GM12878 (cell line): ENCODE data around the gene ARFGAP3. TPM values are rescaled to one million over a fixed set of nuclear protein-coding genes. Genes with fewer than 3 reads are reported as not detected.

Source experiments
- ATAC-seq: fragments of 200-7000 bp; cut with Tn5 transposase; 3 replicates; pipeline ENCODE4 v1.9.1; 2020; ENCODE audit warnings: mild to moderate bottlenecking, moderate library complexity
- BruUV-seq: library from RNA; stranded (reverse); fragments of 400-500 nt; replicated peaks from 2 replicates; lab custom pipeline; 2021; lab: Mats Ljungman, UMichigan
- CTCF ChIA-PET: fragments of 300-600 bp; sonication (Branson Sonifier 250); formaldehyde crosslinking; extraction: SDS; loops from one replicate; lab custom pipeline; 2021; ENCODE audit warnings: inconsistent platforms; lab: Yijun Ruan, JAX
- POLR2A ChIA-PET: fragments of 350-600 bp; formaldehyde crosslinking; extraction: SDS; loops from one replicate; lab custom pipeline; 2021; ENCODE audit warnings: inconsistent platforms; lab: Charles Lee
- RAD21 ChIA-PET: fragments of 300-600 bp; sonication (Branson Sonifier 250); formaldehyde crosslinking; loops from one replicate; lab custom pipeline; 2023; ENCODE audit warnings: antibody characterized with exemption; ENCODE audit not compliant: unreplicated experiment; lab: Charles Lee
- SMC1A ChIA-PET: fragments of 300-600 bp; sonication (Branson Sonifier 250); formaldehyde crosslinking; loops from one replicate; lab custom pipeline; 2023; ENCODE audit not compliant: unreplicated experiment, uncharacterized antibody; lab: Charles Lee
- DNase-seq: peaks from one replicate; pipeline ENCODE4 v3.0.0-alpha.2; 2011; ENCODE audit warnings: low read depth, low spot score
- FAIRE-seq: peaks from 3 replicates; lab custom pipeline; 2011; peaks lifted over from hg19 to GRCh38; lab: Jason Lieb, UNC
- H2AFZ ChIP-seq: 2 replicates; pipeline ENCODE4 v1.6.0; 2011; ENCODE audit warnings: low read depth, low read length, control low read depth; ENCODE audit not compliant: control insufficient read depth
- H3K27ac ChIP-seq: 2 replicates; pipeline ENCODE4 v1.5.1; 2011; ENCODE audit warnings: control low read depth; ENCODE audit not compliant: control insufficient read depth, insufficient read depth
- H3K27me3 ChIP-seq, 2 experiments: replicated peaks in 1 of 2; 2 replicates each; pipeline versions ENCODE4 v1.6.0 to v1.6.1; 2011; ENCODE audit warnings: low read length in 1 of 2; ENCODE audit not compliant: control insufficient read depth in 2 of 2, insufficient read depth in 2 of 2
- H3K36me3 ChIP-seq, 2 experiments: 2 replicates each; pipeline ENCODE4 v1.5.1; 2011; ENCODE audit warnings: low read length in 1 of 2; ENCODE audit not compliant: control insufficient read depth in 2 of 2, insufficient read depth in 2 of 2
- H3K4me1 ChIP-seq: 2 replicates; pipeline ENCODE4 v1.6.1; 2011; ENCODE audit warnings: mild to moderate bottlenecking, low read length, moderate library complexity, mixed read lengths; ENCODE audit not compliant: control insufficient read depth, insufficient read depth
- H3K4me2 ChIP-seq: 2 replicates; pipeline ENCODE4 v1.6.0; 2011; ENCODE audit warnings: control low read depth; ENCODE audit not compliant: control insufficient read depth, insufficient read depth
- H3K4me3 ChIP-seq: fragments of 200-600 bp; sonication (generic); 2 replicates; pipeline ENCODE4 v1.5.1; 2016
- H3K79me2 ChIP-seq: 2 replicates; pipeline ENCODE4 v1.6.0; 2011; ENCODE audit warnings: low read length; ENCODE audit not compliant: control insufficient read depth, insufficient read depth
- H3K9ac ChIP-seq: 2 replicates; pipeline ENCODE4 v1.8.0; 2011; ENCODE audit warnings: low read length, control low read depth, mixed read lengths; ENCODE audit not compliant: control insufficient read depth, insufficient read depth
- H3K9me3 ChIP-seq: replicated peaks from 3 replicates; pipeline ENCODE4 v1.5.1; 2011; ENCODE audit warnings: mild to moderate bottlenecking, low read length; ENCODE audit not compliant: control insufficient read depth, insufficient read depth
- H4K20me1 ChIP-seq: 2 replicates; pipeline ENCODE4 v1.6.0; 2011; ENCODE audit not compliant: control insufficient read depth, insufficient read depth
- BACH1 ChIP-seq: fragments of 450-650 bp; IDR thresholded peaks from 2 replicates; pipeline ENCODE4 v1.6.1; 2017; ENCODE audit warnings: mild to moderate bottlenecking, borderline replicate concordance
- CHD1 ChIP-seq: IDR thresholded peaks from 2 replicates; pipeline ENCODE4 v1.6.1; 2012; ENCODE audit warnings: low read depth, low read length, improper control_type of control experiment
- IKZF2 ChIP-seq, 2 experiments: fragments of 450-650 bp; IDR thresholded peaks; 2 replicates each; pipeline ENCODE4 v1.6.1; 2017; ENCODE audit warnings: mild to moderate bottlenecking in 2 of 2, moderate library complexity in 2 of 2
- NR2C1 ChIP-seq: fragments of 450-650 bp; IDR thresholded peaks from 2 replicates; pipeline ENCODE4 v1.6.1; 2017; ENCODE audit warnings: antibody characterized with exemption, mild to moderate bottlenecking, moderate library complexity
- NR2C2 ChIP-seq: IDR thresholded peaks from 2 replicates; pipeline ENCODE4 v1.6.1; 2011; ENCODE audit warnings: borderline replicate concordance, low read depth; ENCODE audit not compliant: control insufficient read depth, insufficient read length
- SRF ChIP-seq, 2 experiments: IDR thresholded peaks; 2 replicates each; pipeline ENCODE4 v1.6.1; 2011; ENCODE audit warnings: low read depth in 2 of 2, low read length in 2 of 2, mild to moderate bottlenecking in 1 of 2, moderate library complexity in 1 of 2
- TBL1XR1 ChIP-seq: IDR thresholded peaks from 2 replicates; pipeline ENCODE4 v1.6.1; 2012; ENCODE audit warnings: low read depth, low read length, improper control_type of control experiment
- TCF3 ChIP-seq: IDR thresholded peaks from 2 replicates; pipeline ENCODE4 v1.6.1; 2012; ENCODE audit warnings: low read depth, mild to moderate bottlenecking, low read length, borderline replicate concordance; ENCODE audit not compliant: insufficient read depth
- ZBED1 ChIP-seq: IDR thresholded peaks from 2 replicates; pipeline ENCODE4 v1.6.1; 2016; ENCODE audit warnings: borderline replicate concordance
- WGBS: methylation state at CpG from one replicate; pipeline ENCODE4 v1.1.6; 2016; ENCODE audit warnings: low lambda C conversion rate; ENCODE audit not compliant: insufficient replicate concordance, insufficient coverage; ENCODE audit errors: missing lambda C conversion rate; 5-methylcytosine and 5-hydroxymethylcytosine counted together
- in situ Hi-C: fragments of 300-500 bp; cut with MboI; formaldehyde crosslinking; loops from 9 replicates; pipeline ENCODE4 v1.14.3; 2018; ENCODE audit warnings: mixed read lengths
- intact Hi-C: fragments of 100-400 bp; cut with micrococcal nuclease; formaldehyde crosslinking; loops from one replicate; pipeline ENCODE4 v1.14.2; 2022; ENCODE audit not compliant: unreplicated experiment
- polyA plus RNA-seq, 11 experiments: library from polyadenylated mRNA; depleted of rRNA in 4 of 11; unstranded in 6 of 11; stranded (reverse) in 5 of 11; fragments of >200 nt; fragmentation: Nextera tagmentation in 4 of 11; fragmentation: Illumina TruSeq in 1 of 11; extraction: Ambion mirVana in 4 of 11; extraction: Trizol in 1 of 11; gene quantifications; 1 replicate in 1 of 11; 2 replicates in 10 of 11; pipeline versions ENCODE4 v1.2.1 to v1.2.3, GENCODE V29; 2011 to 2016; ENCODE audit warnings: inconsistent platforms in 2 of 11, missing spikeins in 2 of 11, low read depth in 1 of 11
- total RNA-seq, 4 experiments: library from RNA; depleted of rRNA in 3 of 4; stranded (reverse); fragments of >200 nt in 3 of 4; fragmentation: Illumina TruSeq in 1 of 4; extraction: Trizol in 1 of 4; gene quantifications; 2 replicates each; pipeline versions ENCODE4 v1.2.1 to v1.2.3, GENCODE V29; 2013 to 2021
- TF ChIP-seq, protein P1 (sequence below): fragments of 450-650 bp; IDR thresholded peaks from 2 replicates; pipeline ENCODE4 v1.6.1; 2017; ENCODE audit warnings: mild to moderate bottlenecking, moderate library complexity
- TF ChIP-seq, protein P2 (sequence below): IDR thresholded peaks from 2 replicates; pipeline ENCODE4 v1.6.1; 2012; ENCODE audit warnings: improper control_type of control experiment, low read depth, low read length; ENCODE audit not compliant: insufficient replicate concordance
- TF ChIP-seq, protein P3 (sequence below), 3 experiments: IDR thresholded peaks in 2 of 3; conservative IDR thresholded peaks in 1 of 3; 2 replicates each; pipeline ENCODE4 v1.5.1; 2011; ENCODE audit warnings: low read depth in 3 of 3, low read length in 3 of 3, mild to moderate bottlenecking in 3 of 3, control low read depth in 2 of 3, moderate library complexity in 2 of 3, inconsistent platforms in 1 of 3, mixed read lengths in 1 of 3; ENCODE audit not compliant: control insufficient read depth in 2 of 3, insufficient read depth in 1 of 3; ENCODE audit errors: extremely low read depth in 1 of 3

The ARFGAP3 gene
- total and polyA plus RNA-seq, 10 of the 15 experiments (the other 5 are each of a cell fraction or from before 2014, with no cell fraction given): 29.7 to 50.8 (median 39.5) TPM

DNA sequence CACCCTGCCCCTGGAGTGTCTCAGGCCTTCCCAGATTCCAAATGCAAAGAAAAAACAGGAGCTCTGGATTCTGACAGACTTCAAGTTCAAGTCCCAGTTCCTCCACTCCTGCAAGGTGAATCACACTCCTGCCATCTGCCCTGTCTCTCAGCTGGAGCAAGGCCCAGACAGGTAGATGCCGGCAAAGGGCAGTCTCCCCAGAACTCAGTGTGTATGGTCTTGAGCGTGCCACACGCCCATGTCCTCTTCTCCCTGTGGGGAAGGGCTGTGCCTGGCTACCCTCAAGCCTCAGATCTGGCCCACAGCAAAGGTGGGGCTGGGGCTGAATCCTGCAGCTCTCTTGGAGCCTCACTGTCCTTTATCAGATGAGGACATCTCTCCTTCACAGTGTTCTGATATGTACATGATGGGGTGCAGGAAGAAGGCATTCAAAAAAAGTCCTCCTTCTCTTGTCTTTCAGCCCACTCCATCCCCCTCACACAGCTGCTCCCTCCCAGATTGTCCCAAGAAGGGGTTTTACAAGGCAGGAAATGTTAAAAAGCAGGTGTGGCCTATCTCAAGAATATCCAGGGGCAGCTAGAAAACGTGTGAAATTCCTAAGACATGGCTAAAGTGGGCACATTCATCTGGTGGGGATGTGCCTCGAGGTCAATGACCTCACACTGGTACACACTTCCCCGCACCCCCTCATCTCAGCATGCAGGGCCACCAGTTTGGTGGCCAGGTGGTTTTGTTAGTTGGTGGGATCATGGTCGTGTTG, 27.7 kb upstream of the ARFGAP3 start:
- CTCF ChIA-PET: no interaction called here
- DNase-seq (no peak), FAIRE-seq (no peak), ATAC-seq (no peak)
- Histone ChIP-seq H4K20me1 (no peaks in the 10 kb centered on the region), H3K79me2 (peaks cover 10% of the 10 kb centered on the region), H3K36me3 (peaks cover 42 to 44% of the 10 kb centered on the region in 2 experiments), H2AFZ (no peak overlapping the region), H3K4me2 (no peak overlapping the region), H3K27me3 (no peaks in the 10 kb centered on the region), H3K4me1 (peaks cover 15% of the 10 kb centered on the region), H3K4me3 (no peak overlapping the region), H3K27ac (no peak overlapping the region), H3K9me3 (no peaks in the 10 kb centered on the region), H3K9ac (no peak overlapping the region)
- in situ Hi-C loops (no loop called here), intact Hi-C loops (no loop called here)
- BruUV-seq: no TSS peak
- WGBS: 89% methylated on average over 7 of the region's 7 CpGs
- POLR2A ChIA-PET: no interaction called here
- SMC1A ChIA-PET: interaction anchor here (0.6 kb wide), 1 partner anchor 86 kb away, joined by 3 read pairs; no protein-coding TSS in a partner anchor
- RAD21 ChIA-PET: no interaction called here
- TF ChIP-seq, protein P1, sequence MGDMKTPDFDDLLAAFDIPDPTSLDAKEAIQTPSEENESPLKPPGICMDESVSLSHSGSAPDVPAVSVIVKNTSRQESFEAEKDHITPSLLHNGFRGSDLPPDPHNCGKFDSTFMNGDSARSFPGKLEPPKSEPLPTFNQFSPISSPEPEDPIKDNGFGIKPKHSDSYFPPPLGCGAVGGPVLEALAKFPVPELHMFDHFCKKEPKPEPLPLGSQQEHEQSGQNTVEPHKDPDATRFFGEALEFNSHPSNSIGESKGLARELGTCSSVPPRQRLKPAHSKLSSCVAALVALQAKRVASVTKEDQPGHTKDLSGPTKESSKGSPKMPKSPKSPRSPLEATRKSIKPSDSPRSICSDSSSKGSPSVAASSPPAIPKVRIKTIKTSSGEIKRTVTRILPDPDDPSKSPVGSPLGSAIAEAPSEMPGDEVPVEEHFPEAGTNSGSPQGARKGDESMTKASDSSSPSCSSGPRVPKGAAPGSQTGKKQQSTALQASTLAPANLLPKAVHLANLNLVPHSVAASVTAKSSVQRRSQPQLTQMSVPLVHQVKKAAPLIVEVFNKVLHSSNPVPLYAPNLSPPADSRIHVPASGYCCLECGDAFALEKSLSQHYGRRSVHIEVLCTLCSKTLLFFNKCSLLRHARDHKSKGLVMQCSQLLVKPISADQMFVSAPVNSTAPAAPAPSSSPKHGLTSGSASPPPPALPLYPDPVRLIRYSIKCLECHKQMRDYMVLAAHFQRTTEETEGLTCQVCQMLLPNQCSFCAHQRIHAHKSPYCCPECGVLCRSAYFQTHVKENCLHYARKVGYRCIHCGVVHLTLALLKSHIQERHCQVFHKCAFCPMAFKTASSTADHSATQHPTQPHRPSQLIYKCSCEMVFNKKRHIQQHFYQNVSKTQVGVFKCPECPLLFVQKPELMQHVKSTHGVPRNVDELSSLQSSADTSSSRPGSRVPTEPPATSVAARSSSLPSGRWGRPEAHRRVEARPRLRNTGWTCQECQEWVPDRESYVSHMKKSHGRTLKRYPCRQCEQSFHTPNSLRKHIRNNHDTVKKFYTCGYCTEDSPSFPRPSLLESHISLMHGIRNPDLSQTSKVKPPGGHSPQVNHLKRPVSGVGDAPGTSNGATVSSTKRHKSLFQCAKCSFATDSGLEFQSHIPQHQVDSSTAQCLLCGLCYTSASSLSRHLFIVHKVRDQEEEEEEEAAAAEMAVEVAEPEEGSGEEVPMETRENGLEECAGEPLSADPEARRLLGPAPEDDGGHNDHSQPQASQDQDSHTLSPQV: no peak
- TF ChIP-seq TCF3: no peak
- TF ChIP-seq, protein P2, sequence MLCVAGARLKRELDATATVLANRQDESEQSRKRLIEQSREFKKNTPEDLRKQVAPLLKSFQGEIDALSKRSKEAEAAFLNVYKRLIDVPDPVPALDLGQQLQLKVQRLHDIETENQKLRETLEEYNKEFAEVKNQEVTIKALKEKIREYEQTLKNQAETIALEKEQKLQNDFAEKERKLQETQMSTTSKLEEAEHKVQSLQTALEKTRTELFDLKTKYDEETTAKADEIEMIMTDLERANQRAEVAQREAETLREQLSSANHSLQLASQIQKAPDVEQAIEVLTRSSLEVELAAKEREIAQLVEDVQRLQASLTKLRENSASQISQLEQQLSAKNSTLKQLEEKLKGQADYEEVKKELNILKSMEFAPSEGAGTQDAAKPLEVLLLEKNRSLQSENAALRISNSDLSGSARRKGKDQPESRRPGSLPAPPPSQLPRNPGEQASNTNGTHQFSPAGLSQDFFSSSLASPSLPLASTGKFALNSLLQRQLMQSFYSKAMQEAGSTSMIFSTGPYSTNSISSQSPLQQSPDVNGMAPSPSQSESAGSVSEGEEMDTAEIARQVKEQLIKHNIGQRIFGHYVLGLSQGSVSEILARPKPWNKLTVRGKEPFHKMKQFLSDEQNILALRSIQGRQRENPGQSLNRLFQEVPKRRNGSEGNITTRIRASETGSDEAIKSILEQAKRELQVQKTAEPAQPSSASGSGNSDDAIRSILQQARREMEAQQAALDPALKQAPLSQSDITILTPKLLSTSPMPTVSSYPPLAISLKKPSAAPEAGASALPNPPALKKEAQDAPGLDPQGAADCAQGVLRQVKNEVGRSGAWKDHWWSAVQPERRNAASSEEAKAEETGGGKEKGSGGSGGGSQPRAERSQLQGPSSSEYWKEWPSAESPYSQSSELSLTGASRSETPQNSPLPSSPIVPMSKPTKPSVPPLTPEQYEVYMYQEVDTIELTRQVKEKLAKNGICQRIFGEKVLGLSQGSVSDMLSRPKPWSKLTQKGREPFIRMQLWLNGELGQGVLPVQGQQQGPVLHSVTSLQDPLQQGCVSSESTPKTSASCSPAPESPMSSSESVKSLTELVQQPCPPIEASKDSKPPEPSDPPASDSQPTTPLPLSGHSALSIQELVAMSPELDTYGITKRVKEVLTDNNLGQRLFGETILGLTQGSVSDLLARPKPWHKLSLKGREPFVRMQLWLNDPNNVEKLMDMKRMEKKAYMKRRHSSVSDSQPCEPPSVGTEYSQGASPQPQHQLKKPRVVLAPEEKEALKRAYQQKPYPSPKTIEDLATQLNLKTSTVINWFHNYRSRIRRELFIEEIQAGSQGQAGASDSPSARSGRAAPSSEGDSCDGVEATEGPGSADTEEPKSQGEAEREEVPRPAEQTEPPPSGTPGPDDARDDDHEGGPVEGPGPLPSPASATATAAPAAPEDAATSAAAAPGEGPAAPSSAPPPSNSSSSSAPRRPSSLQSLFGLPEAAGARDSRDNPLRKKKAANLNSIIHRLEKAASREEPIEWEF: no peak
- no peak for TF ChIP-seq TBL1XR1
- no peak for TF ChIP-seq CHD1
- TF ChIP-seq SRF (IDR thresholded peaks at IDR 0.05; ENCODE audit: low read depth in 2 of 2, low read length in 2 of 2): no peak
- TF ChIP-seq NR2C1: no peak
- TF ChIP-seq ZBED1: no peak
- TF ChIP-seq NR2C2: no peak
- no peak for TF ChIP-seq BACH1
- TF ChIP-seq, protein P3, sequence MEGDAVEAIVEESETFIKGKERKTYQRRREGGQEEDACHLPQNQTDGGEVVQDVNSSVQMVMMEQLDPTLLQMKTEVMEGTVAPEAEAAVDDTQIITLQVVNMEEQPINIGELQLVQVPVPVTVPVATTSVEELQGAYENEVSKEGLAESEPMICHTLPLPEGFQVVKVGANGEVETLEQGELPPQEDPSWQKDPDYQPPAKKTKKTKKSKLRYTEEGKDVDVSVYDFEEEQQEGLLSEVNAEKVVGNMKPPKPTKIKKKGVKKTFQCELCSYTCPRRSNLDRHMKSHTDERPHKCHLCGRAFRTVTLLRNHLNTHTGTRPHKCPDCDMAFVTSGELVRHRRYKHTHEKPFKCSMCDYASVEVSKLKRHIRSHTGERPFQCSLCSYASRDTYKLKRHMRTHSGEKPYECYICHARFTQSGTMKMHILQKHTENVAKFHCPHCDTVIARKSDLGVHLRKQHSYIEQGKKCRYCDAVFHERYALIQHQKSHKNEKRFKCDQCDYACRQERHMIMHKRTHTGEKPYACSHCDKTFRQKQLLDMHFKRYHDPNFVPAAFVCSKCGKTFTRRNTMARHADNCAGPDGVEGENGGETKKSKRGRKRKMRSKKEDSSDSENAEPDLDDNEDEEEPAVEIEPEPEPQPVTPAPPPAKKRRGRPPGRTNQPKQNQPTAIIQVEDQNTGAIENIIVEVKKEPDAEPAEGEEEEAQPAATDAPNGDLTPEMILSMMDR (IDR thresholded peaks at IDR 0.05 in 2 of 3, conservative IDR thresholded peaks at IDR 0.05 in 1 of 3; ENCODE audit: control insufficient read depth in 2 of 3, extremely low read depth in 1 of 3, insufficient read depth in 1 of 3, low read depth in 3 of 3, low read length in 3 of 3): no peak
- TF ChIP-seq IKZF2 (IDR thresholded peaks at IDR 0.05): no peak
